Colonic mucosa (tissue), 4 donors: Measurements from ENCODE around the gene MEIS1. TPM values are rescaled to one million over a fixed set of nuclear protein-coding genes. Genes with fewer than 3 reads are reported as not detected.

Experiments used
- DNase-seq: peaks from one replicate; pipeline ENCODE4 v3.0.0-alpha.2; 2020
- H3K27ac ChIP-seq: fragments of 200-600 bp; one replicate; pipeline ENCODE4 v1.8.0; 2021
- H3K27me3 ChIP-seq: fragments of 200-600 bp; one replicate; pipeline ENCODE4 v1.8.0; 2021
- H3K36me3 ChIP-seq: fragments of 200-600 bp; one replicate; pipeline ENCODE4 v1.8.0; 2021
- H3K4me1 ChIP-seq: fragments of 200-600 bp; one replicate; pipeline ENCODE4 v1.8.0; 2021; ENCODE audit warnings: mild to moderate bottlenecking
- H3K4me3 ChIP-seq: fragments of 200-600 bp; one replicate; pipeline ENCODE4 v1.8.0; 2021
- H3K9ac ChIP-seq, 2 donors: one replicate each; pipeline ENCODE4 v1.7.0; 2013; ENCODE audit warnings: control low read depth in 2 of 2, low read depth in 2 of 2, low read length in 2 of 2
- H3K9me3 ChIP-seq: fragments of 200-600 bp; one replicate; pipeline ENCODE4 v1.8.0; 2021
- CTCF ChIP-seq: fragments of 200-600 bp; IDR thresholded peaks from one replicate; pipeline ENCODE4 v1.8.0; 2022; ENCODE audit warnings: antibody characterized with exemption, mild to moderate bottlenecking
- intact Hi-C: fragments of 100-400 bp; cut with DNase I; formaldehyde crosslinking; loops from one replicate; pipeline ENCODE4 v1.14.1; 2022
- total RNA-seq, 2 donors: library from RNA; stranded (reverse); fragmentation: NEBNext Ultra II Directional in 1 of 2; extraction: Animal tissue kit (Norgen Biotek cat#: 25700) in 1 of 2; gene quantifications; one replicate each; pipeline ENCODE4 v1.2.1, GENCODE V29; 2021
- donor health status: healthy.
- donor health status: DM: no; HTN: no; CAD: no.
- donor health status: DM: no; HTN: no; CAD: no.

MEIS1 gene
- total RNA-seq, 2 donors from 2014 or later = 8.9 to 23.1 TPM

DNA sequence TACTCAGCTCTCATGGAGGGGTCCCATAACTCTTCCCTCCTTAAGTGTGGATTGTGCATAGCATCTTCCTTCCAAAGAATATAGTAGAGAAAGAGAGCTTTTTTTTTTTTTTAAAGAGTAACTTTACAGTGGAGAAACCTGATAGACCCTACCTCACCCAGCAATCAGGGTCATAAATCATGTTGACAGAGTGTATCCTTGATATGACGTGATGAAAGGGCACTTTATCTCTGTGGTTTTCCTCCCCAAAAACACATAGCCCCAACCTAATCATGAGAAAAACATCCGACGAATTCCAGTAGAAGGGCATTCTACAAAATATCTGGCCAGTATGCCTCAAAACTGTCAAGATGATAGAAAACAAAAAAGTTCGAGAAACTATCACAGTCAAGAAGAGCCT lies 29.5 kb upstream of the MEIS1 start:
- Histone ChIP-seq H3K9me3 (no peaks in the 10 kb centered on the region), H3K27ac (no peak overlapping the region), H3K4me1 (no peaks in the 10 kb centered on the region), H3K27me3 (no peaks in the 10 kb centered on the region), H3K9ac (no peak overlapping the region), H3K36me3 (no peaks in the 10 kb centered on the region), H3K4me3 (no peak overlapping the region)
- DNase-seq = no peak
- intact Hi-C loops = no loop called here
- no peak for TF ChIP-seq CTCF

DNA sequence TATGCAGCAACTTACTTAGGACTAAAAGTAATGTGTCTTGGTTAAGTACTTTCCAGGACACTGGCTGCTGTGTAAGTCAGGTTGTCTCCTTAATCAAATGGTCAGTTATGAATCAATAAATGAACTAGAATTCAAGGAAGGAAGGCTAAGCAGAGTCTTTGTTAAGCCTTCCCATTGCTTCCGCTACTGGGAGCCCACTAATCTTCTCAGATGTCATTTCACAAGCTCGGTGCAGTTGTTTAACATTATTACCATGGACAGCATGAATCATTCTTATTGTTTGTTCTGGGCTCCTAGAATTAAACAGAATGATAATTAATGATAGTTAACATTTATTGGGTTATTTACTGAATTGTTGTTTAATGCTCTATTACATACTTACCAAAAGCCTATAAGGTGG lies 26.0 kb upstream of the MEIS1 start:
- H3K36me3 ChIP-seq = no peaks in the 10 kb centered on the region
- DNase-seq = no peak
- H3K4me3 ChIP-seq = no peak overlapping the region
- no peak overlapping the region for H3K27ac ChIP-seq
- no peak overlapping the region for H3K9ac ChIP-seq
- intact Hi-C loops = no loop called here
- TF ChIP-seq CTCF = no peak
- no peaks in the 10 kb centered on the region for H3K9me3 ChIP-seq
- H3K27me3 ChIP-seq = no peaks in the 10 kb centered on the region
- H3K4me1 ChIP-seq = no peaks in the 10 kb centered on the region

DNA sequence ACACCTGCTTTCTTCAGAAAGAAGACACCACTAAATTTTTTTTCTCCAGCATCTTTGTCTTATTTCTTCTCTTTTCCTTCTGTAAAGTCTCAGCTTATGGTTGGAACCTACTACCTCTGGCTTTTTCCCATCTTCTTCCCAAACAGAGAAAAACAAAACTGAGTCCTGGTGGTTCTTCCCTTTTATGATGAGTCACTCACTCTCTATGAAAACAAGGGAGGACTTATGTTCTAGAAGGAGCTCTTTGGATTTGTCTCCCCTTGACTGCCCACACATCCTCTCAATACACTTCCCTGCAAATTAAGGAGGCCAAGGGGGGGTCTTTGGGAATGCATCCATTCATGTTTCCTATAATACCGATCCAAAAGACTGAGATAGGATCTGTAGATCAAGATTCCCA lies 22.1 kb upstream of the MEIS1 start:
- Histone ChIP-seq H3K27ac (no peak overlapping the region), H3K36me3 (no peaks in the 10 kb centered on the region), H3K9me3 (no peaks in the 10 kb centered on the region), H3K27me3 (no peaks in the 10 kb centered on the region), H3K4me1 (no peaks in the 10 kb centered on the region), H3K4me3 (no peak overlapping the region), H3K9ac (no peak overlapping the region)
- intact Hi-C loops = no loop called here
- no peak for DNase-seq
- TF ChIP-seq CTCF = no peak

DNA sequence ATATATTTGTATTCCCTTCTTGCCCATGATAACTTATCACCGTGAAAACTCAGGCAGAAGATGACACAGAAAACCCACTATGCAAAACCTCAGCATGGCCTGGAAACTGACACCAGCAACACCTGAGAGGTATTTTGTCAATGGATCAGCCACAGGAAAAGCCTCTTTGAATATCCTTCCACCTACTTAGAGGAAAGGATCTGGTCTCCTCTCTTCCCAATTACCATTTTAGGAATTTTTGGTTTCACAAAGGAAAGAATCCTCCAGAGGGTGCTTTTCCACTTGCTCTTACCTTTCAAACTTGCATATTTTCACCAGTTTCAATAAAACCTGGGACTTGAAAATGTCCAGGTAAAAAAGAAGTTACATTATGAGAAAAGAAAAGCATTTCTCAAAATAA lies 20.0 kb upstream of the MEIS1 start:
- no peak for TF ChIP-seq CTCF
- H3K4me1 ChIP-seq = no peaks in the 10 kb centered on the region
- no peak overlapping the region for H3K4me3 ChIP-seq
- no peaks in the 10 kb centered on the region for H3K9me3 ChIP-seq
- no peak for DNase-seq
- no peaks in the 10 kb centered on the region for H3K36me3 ChIP-seq
- no peak overlapping the region for H3K27ac ChIP-seq
- no peaks in the 10 kb centered on the region for H3K27me3 ChIP-seq
- H3K9ac ChIP-seq = no peak overlapping the region
- intact Hi-C loops = no loop called here

- TF ChIP-seq CTCF = no peak
- Histone ChIP-seq H3K9me3 (no peaks in the 10 kb centered on the region), H3K4me1 (no peaks in the 10 kb centered on the region), H3K27me3 (no peaks in the 10 kb centered on the region), H3K36me3 (no peaks in the 10 kb centered on the region), H3K4me3 (no peak overlapping the region), H3K9ac (no peak overlapping the region), H3K27ac (no peak overlapping the region)
- no peak for DNase-seq
- intact Hi-C loops = no loop called here
Measured at GRCh38 chr2:66418381-66418780, 16.5 kb upstream of the MEIS1 start.

GRCh38 chr2:66421612-66422011 lies 13.3 kb upstream of the MEIS1 start:
- intact Hi-C loops = loop anchor here (10.0 kb wide), 1 partner anchor 1423 kb away; no protein-coding TSS in a partner anchor
- TF ChIP-seq CTCF = no peak
- Histone ChIP-seq H3K27ac (no peak overlapping the region), H3K9ac (no peak overlapping the region), H3K36me3 (no peaks in the 10 kb centered on the region), H3K27me3 (peaks cover 14% of the 10 kb centered on the region), H3K4me3 (no peak overlapping the region), H3K4me1 (no peaks in the 10 kb centered on the region), H3K9me3 (no peaks in the 10 kb centered on the region)
- DNase-seq = no peak
